GM18870 (cell line): ENCODE results near the gene DLGAP3.
"Not testable (repeated sequence)": the region's sequence is repeated elsewhere in the genome, so short reads cannot be mapped to it uniquely, and the experiment has no call there.

ENCODE experiments used
- ATAC-seq: cut with Tn5 transposase; IDR thresholded peaks from one replicate; pipeline ENCODE4 v1.9.1; 2021; ENCODE audit warnings: moderate library complexity; ENCODE audit not compliant: unreplicated experiment

The DLGAP3 gene

GRCh38 chr1:34929497-34929852 lies at the start of gene DLGAP3:
TSS of gene DLGAP3 (minus strand) at chr1:34929650. CDS start at chr1:34905383, 24,267 bp downstream.
- ATAC-seq: no peak

GRCh38 chr1:34978921-34979320 lies 49.5 kb upstream of the DLGAP3 start:
- ATAC-seq: no peak

GRCh38 chr1:34977858-34978257 lies 48.4 kb upstream of the DLGAP3 start:
- ATAC-seq: no peak

- ATAC-seq: no peak
Observed at GRCh38 chr1:34977210-34977471, 47.7 kb upstream of the DLGAP3 start.

- no peak for ATAC-seq
Observed at GRCh38 chr1:34976384-34977209, 47.1 kb upstream of the DLGAP3 start.

- ATAC-seq: no peak
Observed at GRCh38 chr1:34975771-34976170, 46.3 kb upstream of the DLGAP3 start.

GRCh38 chr1:34975338-34975737 lies 45.9 kb upstream of the DLGAP3 start:
- ATAC-seq: no peak

GRCh38 chr1:34974626-34975025 lies 45.2 kb upstream of the DLGAP3 start:
- ATAC-seq: no peak

- ATAC-seq: no peak
Observed at GRCh38 chr1:34973326-34973725, 43.9 kb upstream of the DLGAP3 start.

- ATAC-seq: no peak
Observed at GRCh38 chr1:34970829-34971228, 41.4 kb upstream of the DLGAP3 start.

- ATAC-seq: no peak
Observed at GRCh38 chr1:34970220-34970735, 40.8 kb upstream of the DLGAP3 start.

GRCh38 chr1:34968297-34968696 lies 38.8 kb upstream of the DLGAP3 start:
- ATAC-seq: not testable (repeated sequence)

- ATAC-seq: not testable (repeated sequence)
Observed at GRCh38 chr1:34967672-34968071, 38.2 kb upstream of the DLGAP3 start.

GRCh38 chr1:34965597-34965996 lies 36.1 kb upstream of the DLGAP3 start:
- ATAC-seq: no peak

- ATAC-seq: no peak
Observed at GRCh38 chr1:34950428-34950827, 21.0 kb upstream of the DLGAP3 start.

GRCh38 chr1:34948739-34949138 lies 19.3 kb upstream of the DLGAP3 start:
- not testable (repeated sequence) for ATAC-seq

- ATAC-seq: not testable (repeated sequence)
Observed at GRCh38 chr1:34947641-34948314, 18.3 kb upstream of the DLGAP3 start.

GRCh38 chr1:34946211-34946610 lies 16.8 kb upstream of the DLGAP3 start:
- ATAC-seq: no peak

GRCh38 chr1:34941798-34942197 lies 12.3 kb upstream of the DLGAP3 start:
- ATAC-seq: not testable (repeated sequence)

- no peak for ATAC-seq
Observed at GRCh38 chr1:34930702-34931071, 1.2 kb upstream of the DLGAP3 start.

GRCh38 chr1:34929853-34930701 lies 627 bp upstream of the DLGAP3 start:
- ATAC-seq: no peak
